ENCODE data around the gene CHIC1. TPM values are rescaled to one million over a fixed set of nuclear protein-coding genes. Genes with fewer than 3 reads are reported as not detected.
"Not testable (repeated sequence)": the region's sequence is repeated elsewhere in the genome, so short reads cannot be mapped to it uniquely, and the experiment has no call there.

The CHIC1 gene
- 13.6 TPM for total RNA-seq

DNA sequence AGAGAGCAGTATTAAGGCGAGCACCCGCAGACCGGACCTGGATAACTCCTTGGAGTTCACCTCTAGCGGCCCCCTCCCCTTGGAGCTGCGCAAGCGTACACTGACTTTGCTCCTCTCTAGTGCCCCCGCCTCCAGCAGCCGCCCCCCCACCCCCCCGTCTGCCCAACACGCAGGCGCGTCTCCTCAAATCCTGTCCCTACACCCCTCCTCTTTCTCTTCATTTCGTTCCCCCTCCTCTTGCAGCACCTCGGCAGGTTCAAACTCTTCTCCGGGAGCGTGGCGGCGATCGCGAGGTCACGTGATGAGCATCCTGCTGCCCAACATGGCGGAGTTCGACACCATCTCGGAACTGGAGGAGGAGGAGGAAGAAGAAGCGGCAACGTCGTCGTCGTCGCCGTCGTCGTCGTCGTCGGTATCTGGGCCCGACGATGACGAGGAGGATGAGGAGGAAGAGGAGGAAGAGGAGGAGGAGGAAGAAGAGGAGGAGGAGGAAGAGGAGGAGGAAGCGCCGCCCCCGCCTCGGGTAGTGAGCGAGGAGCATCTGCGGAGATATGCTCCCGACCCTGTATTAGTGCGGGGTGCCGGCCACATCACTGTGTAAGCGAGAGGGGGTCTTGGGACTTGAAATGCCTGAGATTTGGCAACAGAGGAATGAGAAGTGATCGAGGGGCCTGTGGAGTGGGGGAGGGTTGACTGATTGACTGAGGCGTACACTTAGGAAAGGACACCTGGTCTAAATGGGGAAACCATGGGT, at the start of gene CHIC1:
Gene CHIC1, plus strand, starts transcription at position 214 of the 754 bp plus-strand sequence. Its CDS starts 88 bp downstream, at position 302.
- peak; percentile 61 for DNase-seq (ENCODE audit: low spot score)

DNA sequence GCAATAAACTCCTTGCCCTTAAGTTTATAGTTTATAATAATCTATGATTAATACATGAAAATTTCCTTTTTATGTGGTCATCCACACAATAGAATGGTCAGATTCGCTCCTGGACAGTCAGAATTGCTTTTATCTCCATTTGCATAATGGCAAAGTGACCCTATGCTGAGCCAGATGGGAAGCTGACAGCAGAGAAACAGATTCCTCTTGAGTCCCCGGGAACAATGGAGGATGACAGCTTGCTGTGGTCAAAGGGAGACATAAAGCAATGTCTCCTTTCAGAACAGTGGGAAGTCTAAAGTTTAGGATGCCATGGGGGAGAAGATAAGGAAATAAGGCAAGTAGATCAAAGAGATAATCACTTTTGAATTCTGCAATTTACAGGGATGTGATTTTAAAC, 40.2 kb upstream of the CHIC1 start:
- not testable (repeated sequence) for DNase-seq (ENCODE audit: low spot score)

- DNase-seq (ENCODE audit: low spot score), result no peak
These were observed 38.1 kb upstream of the CHIC1 start for GRCh38 chrX:73524906-73525305.

GRCh38 chrX:73525928-73526690, 36.9 kb upstream of the CHIC1 start:
- no peak for DNase-seq (ENCODE audit: low spot score)

GRCh38 chrX:73531655-73532054, 31.3 kb upstream of the CHIC1 start:
- DNase-seq (ENCODE audit: low spot score), result not testable (repeated sequence)

DNA sequence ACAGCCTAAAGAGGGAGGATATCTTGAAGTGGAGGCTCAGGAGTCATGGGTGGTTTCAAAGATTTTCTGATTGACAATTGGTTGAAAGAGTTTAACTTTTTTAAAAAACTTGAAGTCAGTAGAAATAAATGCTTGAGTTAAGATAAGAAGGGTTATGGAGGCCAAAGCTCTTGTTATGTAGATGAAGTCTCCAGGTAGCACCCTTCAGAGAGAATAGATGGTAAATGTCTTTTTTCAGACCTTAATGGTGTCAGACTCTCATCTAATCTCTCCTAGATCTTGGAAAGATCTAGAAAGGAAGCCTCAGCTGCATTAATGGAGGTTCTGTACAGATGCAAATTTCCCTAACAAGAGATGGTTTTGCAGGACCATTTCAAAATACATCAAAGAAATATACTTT, 6.8 kb upstream of the CHIC1 start:
- no peak for DNase-seq (ENCODE audit: low spot score)

- DNase-seq (ENCODE audit: low spot score), result no peak
These were observed 1.2 kb upstream of the CHIC1 start for GRCh38 chrX:73561801-73562200.

- DNase-seq (ENCODE audit: low spot score), result no peak
These were observed 539 bp upstream of the CHIC1 start for GRCh38 chrX:73562458-73562857.

- DNase-seq (ENCODE audit: low spot score), result no peak
These were observed 706 bp downstream of the CHIC1 start for GRCh38 chrX:73563738-73564068.

GRCh38 chrX:73577361-73577760, 14.4 kb downstream of the CHIC1 start:
- no peak for DNase-seq (ENCODE audit: low spot score)

- no peak for DNase-seq (ENCODE audit: low spot score)
These were observed 18.1 kb downstream of the CHIC1 start for GRCh38 chrX:73581002-73581628.

GRCh38 chrX:73597758-73598157, 34.8 kb downstream of the CHIC1 start:
- DNase-seq (ENCODE audit: low spot score), result not testable (repeated sequence)

GRCh38 chrX:73615022-73615421, 52.0 kb downstream of the CHIC1 start:
- DNase-seq (ENCODE audit: low spot score), result no peak

DNA sequence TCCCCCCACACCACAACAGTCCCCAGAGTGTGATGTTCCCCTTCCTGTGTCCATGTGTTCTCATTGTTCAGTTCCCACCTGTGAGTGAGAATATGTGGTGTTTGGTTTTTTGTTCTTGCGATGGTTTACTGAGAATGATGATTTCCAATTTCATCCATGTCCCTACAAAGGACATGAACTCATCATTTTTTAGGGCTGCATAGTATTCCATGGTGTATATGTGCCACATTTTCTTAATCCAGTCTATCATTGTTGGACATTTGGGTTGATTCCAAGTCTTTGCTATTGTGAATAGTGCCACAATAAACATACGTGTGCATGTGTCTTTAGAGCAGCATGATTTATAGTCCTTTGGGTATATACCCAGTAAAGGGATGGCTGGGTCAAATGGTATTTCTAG, 78.7 kb downstream of the CHIC1 start:
- DNase-seq (ENCODE audit: low spot score), result not testable (repeated sequence)

DNA sequence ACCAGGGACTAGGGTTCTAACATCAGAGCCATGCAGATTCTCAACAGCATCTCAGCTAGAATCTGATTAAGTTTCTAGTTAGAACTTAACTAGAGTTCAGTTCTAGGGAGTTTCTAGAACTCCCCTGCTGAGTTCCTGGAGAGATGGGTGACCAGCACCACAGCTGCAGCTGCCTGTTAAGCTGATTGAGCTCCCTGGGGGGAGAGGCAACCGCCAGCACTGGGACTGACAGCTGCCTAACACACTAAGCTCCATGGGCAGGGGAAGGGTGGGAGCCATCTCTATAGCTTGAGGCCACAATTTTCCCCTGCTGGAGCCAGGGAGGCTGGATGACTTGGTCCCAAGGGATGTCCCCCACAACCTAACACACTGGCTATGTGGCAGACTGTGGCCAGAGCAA, 84.2 kb downstream of the CHIC1 start:
- no peak for DNase-seq (ENCODE audit: low spot score)

GRCh38 chrX:73647632-73648322, 84.8 kb downstream of the CHIC1 start:
- no peak for DNase-seq (ENCODE audit: low spot score)

DNA sequence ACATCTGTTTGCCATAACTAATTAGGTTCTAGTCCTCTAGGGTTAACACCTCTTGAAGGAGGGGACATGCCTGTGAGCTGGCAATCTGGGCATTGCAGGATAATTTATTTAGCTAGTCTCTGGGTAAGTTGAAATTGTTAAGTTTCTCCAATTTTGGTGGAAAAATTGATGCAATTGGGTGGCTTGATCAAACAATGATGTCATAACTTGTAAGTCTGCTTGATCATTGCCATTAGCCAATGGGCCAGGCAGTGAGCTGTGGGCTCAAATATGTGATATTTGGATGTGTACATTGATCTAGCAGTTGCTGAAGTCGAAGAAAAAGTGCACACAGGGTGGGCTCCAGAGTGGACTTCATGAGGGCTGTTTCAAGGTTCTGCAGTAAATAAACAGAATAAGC, 98.3 kb downstream of the CHIC1 start:
- not testable (repeated sequence) for DNase-seq (ENCODE audit: low spot score)

DNA sequence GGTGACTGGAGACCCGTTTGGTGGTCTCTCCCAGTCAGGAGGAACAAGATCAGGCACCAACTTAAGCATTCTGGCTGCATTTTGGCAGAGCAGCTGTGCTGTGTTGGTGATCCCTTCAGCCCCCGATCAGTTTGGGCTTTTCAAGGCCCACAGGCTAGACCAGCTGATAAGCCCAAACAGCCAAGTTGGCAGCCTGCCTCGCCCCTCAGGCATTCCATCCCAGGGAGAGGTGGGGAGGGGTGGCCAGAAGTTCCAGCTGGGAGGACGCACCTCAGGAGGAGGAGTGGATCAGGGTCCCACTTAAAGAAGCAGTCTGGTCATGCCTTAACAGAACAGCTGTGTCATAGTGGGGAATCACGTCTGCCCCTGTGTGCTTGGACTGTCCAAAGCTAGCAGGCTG, 105.8 kb downstream of the CHIC1 start:
- DNase-seq (ENCODE audit: low spot score), result no peak

- DNase-seq (ENCODE audit: low spot score), result no peak
These were observed 118.4 kb downstream of the CHIC1 start for GRCh38 chrX:73681408-73681807.

- DNase-seq (ENCODE audit: low spot score), result no peak
These were observed 120.4 kb downstream of the CHIC1 start for GRCh38 chrX:73683236-73683859.

DNA sequence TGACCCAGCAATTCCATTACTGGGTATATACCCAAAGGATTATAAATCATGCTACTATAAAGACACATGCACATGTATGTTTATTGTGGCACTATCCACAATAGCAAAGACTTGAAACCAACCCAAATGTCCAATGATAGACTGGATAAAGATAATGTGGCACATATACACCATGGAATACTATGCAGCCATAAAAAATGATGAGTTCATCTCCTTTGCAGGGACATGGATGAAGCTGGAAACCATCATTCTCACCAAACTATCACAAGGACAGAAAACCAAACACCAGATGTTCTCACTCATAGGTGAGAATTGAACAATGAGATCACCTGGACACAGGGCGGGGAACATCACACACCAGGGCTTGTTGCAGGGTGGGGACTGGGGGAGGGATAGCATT, 144.0 kb downstream of the CHIC1 start:
- not testable (repeated sequence) for DNase-seq (ENCODE audit: low spot score)

DNA sequence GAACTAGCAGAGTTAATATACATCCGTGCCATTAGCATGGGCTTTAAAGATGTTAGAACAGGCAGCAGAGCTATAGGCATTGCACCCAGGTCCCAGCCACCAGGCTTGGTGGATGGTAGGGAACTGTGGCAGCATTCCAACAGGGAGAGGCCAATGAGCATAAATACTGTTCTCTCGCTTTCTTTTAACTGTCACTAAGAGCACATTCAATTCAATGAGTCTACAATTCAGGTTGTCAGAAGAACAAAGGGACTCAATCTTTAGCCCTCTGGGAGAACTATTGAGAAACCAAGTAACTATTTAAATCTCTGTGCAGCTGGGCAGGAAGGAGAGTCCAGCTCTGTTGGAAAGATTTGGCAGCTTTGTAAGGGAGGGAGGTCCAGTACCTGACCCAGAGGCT, 165.6 kb downstream of the CHIC1 start:
- DNase-seq (ENCODE audit: low spot score), result no peak
